ENCODE measurements around the gene CTNNA2.

Gene CTNNA2

DNA sequence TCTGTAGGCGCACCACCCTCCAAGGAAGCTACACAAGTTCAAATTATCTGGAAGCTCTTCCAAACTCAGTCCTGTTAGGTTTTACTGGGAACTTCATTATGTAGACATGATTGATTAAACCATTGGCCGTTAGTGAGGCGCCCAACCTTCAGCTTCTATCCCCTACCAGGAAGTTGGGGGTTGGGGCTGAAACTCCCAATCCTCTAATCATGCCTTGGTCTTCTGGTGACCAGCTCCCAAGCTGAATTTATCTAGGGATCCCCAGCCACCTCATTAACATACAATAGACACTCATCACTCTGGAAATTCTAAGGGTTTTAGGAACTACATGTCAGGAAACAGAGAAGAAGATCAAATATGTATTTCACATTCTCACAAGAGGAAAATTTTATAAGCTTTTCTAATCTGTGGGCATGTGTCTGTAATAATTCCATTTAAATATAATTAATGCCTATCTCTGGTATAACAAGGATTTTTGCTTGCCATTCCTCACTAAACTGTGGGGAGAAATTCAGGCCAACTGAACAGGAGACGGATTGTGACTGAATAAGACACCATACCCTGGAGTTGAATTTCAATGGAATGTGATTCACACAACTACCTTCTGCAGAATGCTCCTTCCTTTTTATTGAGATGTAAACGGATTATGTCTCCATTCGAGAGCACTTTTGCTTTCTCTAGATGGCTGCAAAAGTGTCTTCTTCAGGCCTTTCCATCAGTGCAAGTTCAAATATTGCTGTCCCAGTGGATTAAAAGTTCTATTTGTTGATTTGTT lies 463.1 kb downstream of the CTNNA2 start:
- DNase-seq (ENCODE audit: low read depth in 2 of 3, low spot score in 2 of 3): no peak

DNA sequence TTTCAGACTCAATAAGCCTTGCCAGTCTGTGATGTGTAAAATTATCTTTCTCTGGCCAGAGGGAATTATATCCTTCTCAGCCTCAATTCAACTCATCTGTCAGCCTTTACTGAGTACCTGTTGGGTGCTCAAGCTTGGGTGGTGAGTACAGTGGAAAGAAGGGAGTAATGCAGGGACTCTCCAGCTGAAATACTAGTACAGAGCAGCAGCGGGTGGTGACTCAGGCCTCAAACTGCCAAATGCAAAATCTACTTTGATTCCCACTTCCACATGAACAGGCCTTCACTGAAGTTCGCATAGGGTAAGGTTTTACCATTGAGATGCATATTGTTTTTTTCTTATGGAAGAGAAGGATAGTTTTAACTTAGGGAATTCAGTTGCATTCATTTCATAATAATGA lies 464.9 kb downstream of the CTNNA2 start:
- DNase-seq (ENCODE audit: low read depth in 2 of 3, low spot score in 2 of 3): no peak

DNA sequence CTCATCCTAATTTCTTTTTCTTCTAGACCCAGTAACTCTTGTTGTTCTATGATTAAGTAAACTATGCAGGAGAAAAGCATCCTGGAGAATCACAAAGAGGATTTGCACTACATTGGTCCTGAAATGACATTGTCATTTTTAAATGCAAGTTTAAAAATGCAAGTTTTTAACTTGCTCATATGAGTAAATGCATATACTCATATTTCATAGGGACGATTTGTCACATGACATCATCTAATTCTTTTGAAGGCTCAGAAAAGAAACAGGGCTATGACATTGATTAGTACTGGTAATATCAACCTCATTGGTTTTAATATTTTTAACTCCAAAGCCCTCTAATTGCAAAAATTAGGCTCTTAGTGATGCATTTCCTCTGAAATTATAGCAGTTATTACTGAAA lies 467.3 kb downstream of the CTNNA2 start:
- DNase-seq (ENCODE audit: low read depth in 2 of 3, low spot score in 2 of 3): no peak

DNA sequence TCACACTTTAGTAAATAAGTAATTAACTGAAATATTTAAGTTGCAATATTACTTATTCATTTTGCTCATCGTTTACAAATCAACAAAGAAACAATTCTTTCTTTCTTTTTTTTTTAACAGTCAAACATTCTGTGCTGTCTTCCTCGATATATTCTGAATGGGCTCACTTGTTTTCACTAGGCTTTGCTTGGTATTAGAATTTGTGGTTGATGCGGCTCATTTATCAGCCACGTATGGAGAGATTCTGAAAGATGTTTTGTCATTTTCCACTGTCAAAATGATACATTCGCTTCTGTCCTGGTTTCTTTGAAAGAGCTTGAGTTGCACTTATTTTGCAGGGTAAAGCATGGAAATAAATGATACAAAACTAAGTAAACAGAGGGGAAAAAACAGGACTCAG lies 468.0 kb downstream of the CTNNA2 start:
- no peak for DNase-seq (ENCODE audit: low read depth in 2 of 3, low spot score in 2 of 3)

DNA sequence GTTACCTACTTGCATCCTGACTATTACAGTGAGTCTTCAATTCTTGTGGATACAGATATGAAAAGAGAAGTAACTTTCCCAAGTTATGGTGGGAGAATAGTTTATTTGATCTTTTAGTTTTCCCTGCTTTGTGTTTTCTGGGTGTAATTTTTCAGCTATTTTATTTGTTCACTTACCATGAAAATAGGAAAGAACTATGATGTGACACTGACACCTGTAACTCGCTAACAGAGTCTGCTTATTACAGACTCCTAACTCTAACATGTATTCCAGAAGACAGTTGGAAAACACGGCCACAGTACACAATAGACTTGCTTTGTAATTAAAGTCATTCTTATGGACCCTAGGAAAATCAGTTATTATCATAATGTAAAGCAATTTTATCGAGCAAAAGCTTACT lies 468.5 kb downstream of the CTNNA2 start:
- no peak for DNase-seq (ENCODE audit: low read depth in 2 of 3, low spot score in 2 of 3)

DNA sequence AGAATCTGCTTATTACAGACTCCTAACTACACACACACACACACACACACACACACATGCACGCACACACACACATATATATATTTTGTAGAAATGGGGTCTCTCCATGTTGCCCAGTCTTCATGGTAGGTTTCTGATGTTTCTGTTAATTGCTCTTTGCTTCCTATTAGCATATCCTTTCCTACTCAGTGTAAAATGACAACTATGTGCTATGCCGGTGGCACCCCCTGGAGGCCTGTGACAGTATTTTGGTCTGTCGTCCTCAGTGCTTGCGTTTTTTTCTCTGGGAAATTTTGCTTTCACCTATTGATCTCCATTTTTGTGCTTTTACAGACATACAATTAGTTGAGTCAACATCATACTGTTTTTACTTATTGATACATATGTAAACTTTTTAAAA lies 469.6 kb downstream of the CTNNA2 start:
- DNase-seq (ENCODE audit: low read depth in 2 of 3, low spot score in 2 of 3): no peak

DNA sequence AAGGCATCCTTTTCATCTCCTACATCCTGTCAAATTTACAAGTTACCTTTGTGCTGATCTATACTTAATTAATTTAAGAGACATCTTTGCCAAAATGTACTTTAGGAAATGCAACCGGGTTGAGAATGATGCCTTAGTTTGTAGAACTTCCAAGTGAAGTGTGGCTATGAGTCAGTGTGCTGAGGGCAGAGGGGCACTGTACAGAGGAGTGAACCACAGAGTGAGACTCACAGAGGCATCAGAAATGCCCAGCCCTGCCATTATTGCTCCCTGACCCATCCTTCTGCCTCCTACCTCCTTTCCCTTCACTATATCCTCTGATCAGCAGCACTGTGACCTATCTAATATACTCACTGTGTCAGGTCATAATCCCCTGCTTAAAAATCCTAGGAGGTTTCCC lies 471.6 kb downstream of the CTNNA2 start:
- no peak for DNase-seq (ENCODE audit: low read depth in 2 of 3, low spot score in 2 of 3)

DNA sequence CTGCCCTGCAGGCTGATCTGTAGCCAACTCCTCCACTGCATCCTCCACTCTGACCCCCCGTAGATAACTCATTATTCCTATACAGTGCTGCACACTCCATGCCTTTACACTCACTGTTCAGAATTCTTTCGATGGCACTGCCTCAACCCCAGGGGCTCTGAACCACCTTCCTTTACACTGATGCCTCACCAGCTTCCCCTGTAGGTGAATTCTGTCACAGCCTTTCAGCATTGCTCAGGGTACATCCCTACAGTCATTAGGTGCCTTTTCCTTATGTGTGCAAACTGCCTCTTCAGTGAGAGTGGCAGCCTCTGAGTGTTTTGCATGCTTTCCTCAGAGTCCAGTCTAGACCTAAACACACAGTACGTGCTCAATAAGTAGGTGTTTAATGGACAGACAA lies 472.3 kb downstream of the CTNNA2 start:
- DNase-seq (ENCODE audit: low read depth in 2 of 3, low spot score in 2 of 3): no peak

DNA sequence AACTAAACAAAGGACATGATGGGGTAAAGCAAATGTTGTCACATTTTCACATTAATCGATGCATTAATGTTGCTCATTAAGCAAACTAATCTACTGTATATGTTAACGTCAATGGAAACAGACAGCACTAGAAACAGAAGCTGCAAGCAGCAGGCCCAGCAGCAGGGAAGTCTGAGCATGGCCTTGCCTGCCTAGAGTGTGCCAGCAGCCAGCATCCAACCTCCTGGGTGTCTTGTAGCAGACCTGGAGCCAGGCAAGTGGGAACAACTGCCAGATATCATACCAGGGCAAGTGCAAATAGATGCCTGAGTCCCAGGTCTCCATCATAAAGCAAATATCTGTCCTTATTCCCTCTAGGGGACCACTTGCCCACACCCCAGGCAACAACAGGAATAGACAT lies 472.7 kb downstream of the CTNNA2 start:
- DNase-seq (ENCODE audit: low read depth in 2 of 3, low spot score in 2 of 3): no peak

DNA sequence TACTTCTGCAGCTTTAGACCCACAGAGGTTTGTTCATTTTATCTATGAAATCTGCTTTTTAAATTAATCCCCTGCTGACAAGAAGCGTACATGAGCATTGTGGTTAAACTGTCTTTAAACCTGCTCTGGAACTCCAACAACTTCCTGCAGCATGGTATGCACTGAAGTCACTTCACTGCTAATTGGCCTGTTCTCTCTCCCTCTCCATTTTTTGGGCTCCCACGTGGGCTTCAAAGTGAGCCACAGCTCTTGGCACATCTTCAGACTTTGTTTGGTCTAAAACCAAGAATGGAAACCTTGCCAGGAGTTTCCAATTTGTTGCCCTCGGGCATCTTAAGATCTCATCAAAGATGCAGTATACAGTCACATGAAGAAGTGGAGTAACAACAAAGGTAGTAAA lies 480.3 kb downstream of the CTNNA2 start:
- DNase-seq (ENCODE audit: low read depth in 2 of 3, low spot score in 2 of 3): no peak

DNA sequence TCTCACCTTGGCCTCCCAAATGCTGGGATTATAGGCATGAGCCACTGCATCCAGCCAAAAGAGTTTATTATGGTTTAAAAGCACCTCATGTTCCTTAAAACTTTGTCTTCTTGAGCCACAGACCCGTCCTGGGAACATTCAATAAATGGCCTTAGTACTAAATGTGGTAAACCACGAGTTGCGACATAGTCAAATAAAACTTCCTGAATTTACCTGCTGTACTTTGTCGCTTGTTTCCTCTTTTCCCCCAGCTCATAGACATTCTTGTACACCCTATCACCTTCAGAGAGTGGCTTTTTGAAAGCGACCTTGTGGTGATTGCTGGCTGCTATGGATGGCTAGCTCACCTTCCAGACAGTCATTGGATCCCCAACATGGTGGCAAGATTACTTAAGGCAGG lies 481.3 kb downstream of the CTNNA2 start:
- no peak for DNase-seq (ENCODE audit: low read depth in 2 of 3, low spot score in 2 of 3)

DNA sequence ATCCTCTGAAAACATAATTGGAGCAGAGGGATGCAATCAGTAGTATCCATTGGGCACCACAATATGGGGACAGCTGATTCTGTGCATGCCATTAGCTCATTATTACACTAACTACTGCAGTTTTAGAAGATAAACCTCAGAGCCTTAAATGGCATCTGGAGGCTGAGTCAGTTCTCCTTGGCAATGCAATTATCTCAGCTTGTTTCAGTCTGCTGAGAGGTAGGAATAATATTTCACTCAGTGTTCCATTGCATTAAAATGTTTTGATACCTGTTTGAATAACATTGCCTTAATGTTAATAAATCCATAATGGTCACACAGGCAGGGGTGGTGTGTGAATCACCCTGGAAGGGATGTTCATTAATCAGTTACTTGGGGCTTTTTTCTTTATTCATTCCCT lies 482.1 kb downstream of the CTNNA2 start:
- no peak for DNase-seq (ENCODE audit: low read depth in 2 of 3, low spot score in 2 of 3)

DNA sequence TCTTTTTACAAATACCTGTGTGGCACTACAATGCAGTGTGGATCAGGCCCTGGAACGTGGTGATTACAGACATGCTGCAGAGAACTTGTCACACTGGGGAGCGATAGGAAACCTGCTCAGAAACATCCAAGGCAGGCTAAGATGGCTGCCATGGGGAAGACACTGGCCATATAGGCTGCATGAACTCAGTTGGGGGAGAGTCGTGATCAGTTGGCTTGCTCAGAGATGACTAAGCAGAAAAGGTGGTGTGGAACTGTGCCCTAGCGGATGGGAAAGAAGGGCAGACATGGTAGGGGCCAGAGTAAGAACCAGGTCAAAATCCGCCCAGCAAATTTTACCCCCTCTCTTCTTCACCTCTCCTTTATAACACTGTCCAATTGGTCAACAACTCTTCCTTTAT lies 483.9 kb downstream of the CTNNA2 start:
- no peak for DNase-seq (ENCODE audit: low read depth in 2 of 3, low spot score in 2 of 3)

DNA sequence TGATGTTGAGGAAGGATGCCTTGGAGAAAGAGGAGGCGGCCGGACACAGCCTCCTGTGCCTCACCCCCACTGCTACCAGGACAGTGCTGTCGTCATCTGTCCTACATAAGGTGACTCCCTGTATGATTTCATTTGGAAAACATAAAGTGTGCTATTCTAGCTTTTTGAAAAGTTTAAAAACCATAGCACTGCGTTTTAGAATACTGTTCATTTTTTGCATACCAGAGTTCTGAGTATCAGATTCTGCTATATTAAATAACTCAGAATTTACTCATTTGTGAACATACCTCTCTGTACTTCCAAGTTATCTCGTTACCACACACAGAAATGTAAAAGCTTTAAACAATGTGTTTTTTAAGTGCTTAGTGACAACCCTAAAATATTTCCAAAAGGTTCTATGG lies 488.9 kb downstream of the CTNNA2 start:
- DNase-seq (ENCODE audit: low read depth in 2 of 3, low spot score in 2 of 3): no peak

DNA sequence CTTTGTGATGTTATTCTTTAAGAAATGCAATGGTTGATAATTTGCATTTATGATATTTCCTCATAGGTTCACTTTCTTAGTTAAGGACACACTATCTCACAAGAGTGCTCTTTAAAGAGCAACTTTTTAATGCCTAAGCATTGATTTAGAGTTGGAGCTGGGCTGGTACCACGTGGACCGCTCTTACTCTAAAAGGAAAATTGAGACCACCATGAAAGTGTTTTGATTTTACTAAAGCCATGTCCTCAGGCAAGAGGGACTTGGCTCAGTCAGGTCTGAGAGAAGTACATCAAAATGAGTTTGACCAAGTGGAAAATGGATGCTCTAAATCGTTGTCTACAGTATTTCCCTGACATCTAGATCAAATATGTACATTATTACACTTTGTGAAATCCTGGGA lies 489.3 kb downstream of the CTNNA2 start:
- DNase-seq (ENCODE audit: low read depth in 2 of 3, low spot score in 2 of 3): no peak

DNA sequence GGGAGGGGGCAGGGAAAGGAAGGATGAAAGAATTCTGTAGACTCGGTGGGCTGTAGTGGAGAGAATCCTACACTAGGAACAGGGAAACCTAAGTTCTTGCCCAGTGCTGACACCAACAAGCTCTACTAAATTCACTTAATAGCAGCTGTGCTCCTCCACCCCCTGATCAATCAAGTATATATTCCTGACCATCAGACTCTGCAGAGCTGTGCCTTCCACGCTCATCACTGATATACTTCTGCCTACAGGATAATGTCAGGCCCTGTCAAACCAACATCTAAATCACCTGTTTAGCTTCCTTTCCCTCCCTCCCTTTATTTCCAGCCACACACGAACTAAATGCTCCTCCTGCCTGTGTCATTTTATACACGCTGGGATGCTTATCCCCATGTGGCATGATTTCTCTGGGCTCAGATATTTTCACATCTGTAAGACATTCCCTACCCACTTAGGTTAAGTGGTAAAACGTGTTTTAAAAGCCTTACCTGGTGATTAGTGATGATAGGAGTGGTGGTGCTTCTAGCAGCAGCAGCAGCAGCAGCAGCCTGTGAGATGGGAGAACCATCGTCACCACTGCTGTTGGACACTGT lies 489.8 kb downstream of the CTNNA2 start:
- DNase-seq (ENCODE audit: low read depth in 2 of 3, low spot score in 2 of 3): no peak

DNA sequence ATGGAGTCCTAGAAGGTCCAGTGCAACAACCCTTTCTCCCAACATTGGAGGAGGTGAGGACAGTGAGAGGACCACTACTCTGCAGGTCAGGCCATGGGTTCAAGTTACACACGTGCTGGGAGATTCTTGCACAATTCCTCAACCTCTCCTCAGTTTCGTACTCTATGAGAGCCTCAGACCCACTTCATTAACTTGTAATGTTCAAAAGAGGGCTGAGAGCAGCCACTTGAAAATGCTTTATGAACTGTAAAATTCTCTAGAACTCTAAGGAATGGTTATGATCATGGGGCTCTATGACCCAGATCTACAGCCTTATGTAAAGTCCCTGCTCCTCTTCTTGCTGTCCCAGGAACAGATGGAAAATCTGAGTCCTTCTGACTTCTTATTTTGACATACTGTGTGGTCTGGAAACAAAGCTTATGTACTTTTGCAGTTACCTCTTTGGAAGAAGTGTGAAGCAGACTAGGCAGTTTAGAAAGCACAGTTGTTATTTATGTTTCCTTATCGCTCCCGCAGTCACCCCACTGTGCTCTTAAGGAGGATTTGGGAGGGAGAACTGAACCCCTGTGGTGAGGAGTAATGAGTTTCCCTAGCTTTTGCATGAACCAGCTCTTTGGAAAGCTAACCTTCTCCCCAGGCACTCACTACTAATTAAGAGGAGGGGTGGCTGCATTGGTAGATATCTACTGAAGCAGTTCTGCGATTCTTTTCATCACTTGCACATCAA lies 495.1 kb downstream of the CTNNA2 start:
- no peak for DNase-seq (ENCODE audit: low read depth in 2 of 3, low spot score in 2 of 3)

DNA sequence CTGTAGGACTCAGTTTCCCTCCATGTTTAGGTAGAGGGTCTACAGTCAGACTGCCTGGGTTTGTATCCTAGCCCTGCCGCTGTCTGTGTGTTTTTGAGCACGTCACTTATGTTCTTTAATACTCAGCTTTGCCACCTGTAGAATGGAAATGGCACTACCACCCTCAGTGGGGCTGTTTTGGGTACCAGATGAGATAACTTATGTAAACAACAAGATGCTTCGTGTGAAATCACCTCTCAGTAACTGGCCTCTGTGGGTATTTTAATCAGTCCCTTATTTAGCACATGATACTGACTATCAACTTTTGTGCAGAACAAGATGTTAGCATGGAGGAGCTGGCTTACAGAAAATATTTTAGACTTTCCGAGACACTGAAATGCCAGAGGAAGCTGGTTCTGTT lies 495.7 kb downstream of the CTNNA2 start:
- no peak for DNase-seq (ENCODE audit: low read depth in 2 of 3, low spot score in 2 of 3)

DNA sequence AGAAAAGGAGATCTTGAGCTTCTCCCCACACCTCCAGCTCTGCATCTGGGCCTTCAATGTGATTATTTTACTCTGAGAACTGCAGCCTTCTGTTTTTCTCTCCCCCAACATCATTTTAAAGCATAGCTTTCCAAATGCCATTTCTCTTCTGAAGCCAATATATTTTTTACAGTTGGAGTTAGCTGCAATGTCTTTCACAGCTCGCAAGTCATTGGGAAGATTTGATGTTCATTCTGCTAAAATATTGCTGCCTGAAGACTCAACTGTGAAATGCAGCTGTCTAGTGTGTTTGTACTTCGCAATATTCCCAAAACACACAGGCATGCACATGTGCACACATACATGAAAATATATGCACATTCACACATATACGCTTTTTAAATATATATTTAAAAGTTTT lies 496.4 kb downstream of the CTNNA2 start:
- no peak for DNase-seq (ENCODE audit: low read depth in 2 of 3, low spot score in 2 of 3)

DNA sequence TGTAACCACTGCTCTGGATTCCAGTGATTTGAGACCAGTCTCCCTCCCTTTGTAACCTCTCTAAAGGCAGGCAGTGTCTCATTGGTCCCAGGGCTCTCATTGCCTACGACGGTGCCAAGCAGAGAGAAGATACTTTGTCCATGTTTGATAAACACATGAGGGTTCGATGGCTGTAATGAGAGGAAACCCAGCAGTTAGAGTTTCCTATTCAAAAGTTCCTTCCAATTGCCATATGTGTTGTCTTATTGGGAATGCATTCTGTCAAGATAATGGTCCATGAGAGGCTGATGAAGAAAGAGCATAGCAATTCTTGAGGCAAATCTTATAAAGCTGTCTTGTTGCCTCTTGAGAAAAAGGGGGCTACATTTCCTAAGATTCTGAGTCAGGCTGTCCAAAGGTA lies 499.2 kb downstream of the CTNNA2 start:
- DNase-seq (ENCODE audit: low read depth in 2 of 3, low spot score in 2 of 3): no peak

DNA sequence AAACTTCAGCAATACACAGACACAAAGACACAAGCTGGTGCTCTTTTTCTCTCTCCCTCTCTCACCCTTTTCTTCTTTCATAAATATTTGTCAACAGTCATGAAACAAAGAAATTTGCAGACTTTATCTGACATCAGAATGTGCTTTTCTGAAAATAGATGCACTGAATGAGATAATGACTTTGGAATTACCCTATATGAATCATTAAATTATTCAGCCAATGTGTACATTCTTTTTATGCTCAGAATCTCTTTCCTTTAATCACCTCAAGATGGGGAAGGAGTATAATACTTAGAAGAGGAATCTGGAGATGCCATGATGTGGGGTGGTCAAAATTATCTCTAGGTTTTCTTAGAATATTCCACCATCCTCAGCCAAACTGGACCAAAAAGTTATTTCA lies 501.8 kb downstream of the CTNNA2 start:
- no peak for DNase-seq (ENCODE audit: low read depth in 2 of 3, low spot score in 2 of 3)

DNA sequence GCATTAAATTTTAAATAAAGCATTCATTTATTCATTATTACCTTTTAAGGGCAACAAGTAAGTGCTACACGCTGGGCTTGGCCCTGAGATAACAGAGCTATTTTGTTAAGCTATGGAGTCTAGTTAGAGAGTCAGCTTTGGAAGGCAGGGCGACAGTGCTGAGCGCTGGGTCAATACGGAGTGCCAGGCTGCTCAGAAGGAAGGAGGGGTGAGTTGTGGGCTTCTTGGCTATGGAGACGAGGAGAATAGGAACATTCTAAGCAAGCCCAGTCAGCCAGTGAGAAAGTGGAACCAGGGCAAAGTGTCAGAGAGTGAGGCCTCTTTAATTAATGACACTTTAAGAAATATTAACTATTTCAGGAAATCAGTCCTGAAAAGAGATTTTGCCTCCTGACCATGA lies 503.3 kb downstream of the CTNNA2 start:
- no peak for DNase-seq (ENCODE audit: low read depth in 2 of 3, low spot score in 2 of 3)

All from activated CD8-positive, alpha-beta memory T cell treated with anti-CD3 and anti-CD28 coated beads for 48 hours (primary cell).